Renal cortex interstitium (tissue), 11 donors: Measurements from ENCODE around the gene TTC7B. TPM values are rescaled to one million over a fixed set of nuclear protein-coding genes. Genes with fewer than 3 reads are reported as not detected.

Experiments used
- DNase-seq, 11 donors: peaks; one replicate each; pipeline ENCODE4 v3.0.0-alpha.2; 2013; ENCODE audit warnings: low read depth in 9 of 11, low spot score in 4 of 11; ENCODE audit errors: extremely low read depth in 1 of 11
- polyA plus RNA-seq, 3 donors: library from polyadenylated mRNA; unstranded; fragments of 120-200 nt; gene quantifications; one replicate each; pipeline ENCODE4 v1.2.1, GENCODE V29; 2013; ENCODE audit not compliant: insufficient read length in 3 of 3

Gene TTC7B
- polyA plus RNA-seq, 3 donors = 38.2 to 46.1 (median 44.1) TPM

GRCh38 chr14:90568405-90568804 is 247.8 kb downstream of the TTC7B start:
- DNase-seq = no peak

DNA sequence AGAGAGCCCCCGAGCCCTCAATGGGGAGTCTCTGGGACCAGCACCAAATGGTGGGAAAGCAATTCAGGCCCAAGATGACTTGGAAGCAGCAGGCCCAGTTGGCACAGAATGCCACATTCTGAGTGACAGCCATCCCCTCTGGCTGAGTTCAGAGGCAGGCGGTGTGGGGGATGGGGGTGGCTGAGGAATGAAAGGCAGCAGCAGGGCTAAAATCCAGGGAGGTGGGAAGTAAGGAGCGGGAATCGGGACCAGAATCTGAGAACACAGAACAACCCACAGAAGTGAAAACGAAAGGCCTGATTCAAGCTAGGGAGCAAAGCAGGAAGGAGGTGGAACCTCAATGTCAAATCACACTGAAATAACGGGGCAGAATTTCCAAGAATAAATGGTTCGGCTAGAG is 248.2 kb downstream of the TTC7B start:
- DNase-seq = no peak

DNA sequence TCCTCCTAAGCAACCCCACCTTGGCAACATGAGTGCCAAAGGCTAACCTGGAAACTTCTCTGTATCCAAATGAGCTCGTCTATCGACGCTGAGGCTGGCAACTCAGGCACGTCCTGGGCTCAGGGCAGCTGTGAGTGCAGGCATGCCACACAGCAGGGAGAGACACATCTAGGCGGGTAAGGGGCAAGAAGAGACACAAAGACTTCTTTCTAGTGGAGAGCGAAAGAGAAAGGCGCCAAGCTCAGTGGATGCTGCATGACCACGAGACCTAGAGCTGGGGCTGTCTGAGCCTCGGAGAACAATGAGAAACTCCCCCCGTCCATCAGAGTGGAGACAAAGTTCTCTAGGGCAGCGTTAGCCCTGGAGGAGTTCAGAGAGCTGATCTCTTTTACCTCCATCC is 249.0 kb downstream of the TTC7B start:
- no peak for DNase-seq

- no peak for DNase-seq
These were observed 249.7 kb downstream of the TTC7B start for GRCh38 chr14:90566481-90566880.

- DNase-seq = no peak
These were observed 251.7 kb downstream of the TTC7B start for GRCh38 chr14:90564496-90564895.

- DNase-seq = no peak
These were observed 253.6 kb downstream of the TTC7B start for GRCh38 chr14:90562652-90563051.

DNA sequence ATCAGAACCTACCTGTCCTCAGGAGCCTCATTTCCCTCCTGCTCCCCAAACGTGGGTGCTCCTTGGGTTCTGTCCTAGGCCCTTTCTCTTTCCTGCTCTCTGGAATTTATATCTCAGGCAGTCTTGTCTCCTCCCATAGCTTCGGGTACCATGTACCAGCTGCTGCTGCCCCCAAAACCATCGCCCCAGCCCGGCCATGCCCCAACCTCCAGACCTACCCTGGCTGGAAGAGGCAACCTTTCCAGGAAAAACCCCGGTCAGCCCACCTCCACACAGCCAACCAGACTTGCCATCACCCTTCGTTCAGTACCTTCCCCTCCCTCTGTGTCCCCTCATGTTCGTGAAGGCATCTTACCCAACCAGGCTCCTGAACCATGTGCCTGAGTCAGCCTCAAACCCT is 254.3 kb downstream of the TTC7B start:
- no peak for DNase-seq

DNA sequence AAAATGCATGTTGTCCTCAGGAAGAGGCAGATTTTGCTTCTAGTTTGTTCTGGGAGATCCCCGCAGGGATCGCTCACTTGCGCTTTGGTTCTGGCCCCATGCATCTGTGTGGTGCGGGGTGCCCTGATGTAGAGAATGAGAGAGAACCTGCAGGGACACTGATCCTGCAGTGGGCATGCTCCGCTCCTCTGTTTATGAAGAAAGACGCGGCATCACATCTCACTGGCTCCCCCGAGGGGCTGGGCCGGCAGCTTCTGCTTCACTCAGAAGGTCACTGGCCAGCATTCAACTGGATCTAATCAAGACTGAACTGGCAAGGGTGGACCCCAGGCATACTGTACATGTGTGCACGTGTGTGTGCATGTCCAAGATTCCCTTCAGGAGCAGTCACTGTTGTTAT is 255.2 kb downstream of the TTC7B start:
- DNase-seq = no peak

GRCh38 chr14:90560558-90560957 is 255.7 kb downstream of the TTC7B start:
- DNase-seq = no peak

DNA sequence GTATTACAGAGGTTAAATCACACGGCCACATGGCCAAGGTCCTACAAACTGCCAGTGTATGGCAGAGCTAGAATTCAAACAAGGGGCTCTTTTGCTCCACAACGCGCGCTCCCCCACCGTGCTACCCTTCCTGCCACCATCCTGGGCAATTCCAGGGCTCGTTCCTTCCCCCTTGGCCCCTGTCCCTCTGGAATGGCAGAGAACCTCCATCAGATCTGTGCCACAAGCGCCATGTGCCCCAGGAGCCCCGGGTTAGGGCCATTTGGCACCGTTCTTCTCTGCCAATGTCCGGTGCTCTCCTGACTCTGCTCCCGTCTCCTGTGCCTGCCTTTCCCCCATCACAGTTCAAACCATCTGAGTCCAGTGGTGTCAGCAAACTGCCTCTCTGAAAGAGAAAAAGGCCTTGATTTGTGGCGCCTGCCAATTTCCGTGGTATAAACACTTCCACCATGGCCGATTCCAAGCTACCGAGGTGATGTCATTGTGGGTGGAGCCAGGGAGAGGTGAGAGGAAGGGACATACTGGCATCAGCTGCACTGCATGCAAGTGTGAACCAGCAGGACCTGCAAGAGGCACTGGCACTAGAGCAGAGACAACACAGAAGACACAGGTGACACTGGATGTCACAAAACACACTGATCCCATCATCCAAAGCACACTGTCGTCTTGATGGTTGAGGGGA is 256.3 kb downstream of the TTC7B start:
- DNase-seq = no peak

DNA sequence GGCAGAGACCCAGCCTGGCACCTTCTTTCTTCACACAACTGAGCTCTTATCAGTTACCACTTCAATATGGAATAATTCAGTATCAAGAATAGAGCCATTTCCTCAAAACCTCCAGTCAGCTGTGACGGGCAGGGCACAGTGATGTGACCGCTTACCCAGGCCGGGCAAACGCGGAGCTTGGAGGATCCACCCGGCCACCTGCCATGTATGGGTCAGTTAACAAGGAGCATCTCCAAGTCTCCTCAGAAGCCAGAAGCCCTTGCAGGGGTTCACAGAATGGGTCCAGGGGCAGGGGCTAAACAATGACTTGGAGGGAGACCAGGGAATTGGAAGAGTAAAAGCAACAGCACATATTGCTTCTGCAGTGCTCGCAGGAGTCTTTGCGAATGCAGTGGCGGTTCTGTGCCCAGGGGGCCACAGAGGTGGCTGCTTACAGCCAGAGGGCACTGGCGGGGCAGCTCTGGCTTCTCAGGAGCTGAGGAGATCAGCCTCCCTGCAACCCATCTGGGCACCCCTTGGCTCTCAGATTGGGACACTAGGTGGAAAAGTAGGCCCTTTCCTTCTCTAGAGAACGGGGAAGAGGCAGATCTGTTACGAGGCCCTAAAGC is 257.1 kb downstream of the TTC7B start:
- DNase-seq = no peak

DNA sequence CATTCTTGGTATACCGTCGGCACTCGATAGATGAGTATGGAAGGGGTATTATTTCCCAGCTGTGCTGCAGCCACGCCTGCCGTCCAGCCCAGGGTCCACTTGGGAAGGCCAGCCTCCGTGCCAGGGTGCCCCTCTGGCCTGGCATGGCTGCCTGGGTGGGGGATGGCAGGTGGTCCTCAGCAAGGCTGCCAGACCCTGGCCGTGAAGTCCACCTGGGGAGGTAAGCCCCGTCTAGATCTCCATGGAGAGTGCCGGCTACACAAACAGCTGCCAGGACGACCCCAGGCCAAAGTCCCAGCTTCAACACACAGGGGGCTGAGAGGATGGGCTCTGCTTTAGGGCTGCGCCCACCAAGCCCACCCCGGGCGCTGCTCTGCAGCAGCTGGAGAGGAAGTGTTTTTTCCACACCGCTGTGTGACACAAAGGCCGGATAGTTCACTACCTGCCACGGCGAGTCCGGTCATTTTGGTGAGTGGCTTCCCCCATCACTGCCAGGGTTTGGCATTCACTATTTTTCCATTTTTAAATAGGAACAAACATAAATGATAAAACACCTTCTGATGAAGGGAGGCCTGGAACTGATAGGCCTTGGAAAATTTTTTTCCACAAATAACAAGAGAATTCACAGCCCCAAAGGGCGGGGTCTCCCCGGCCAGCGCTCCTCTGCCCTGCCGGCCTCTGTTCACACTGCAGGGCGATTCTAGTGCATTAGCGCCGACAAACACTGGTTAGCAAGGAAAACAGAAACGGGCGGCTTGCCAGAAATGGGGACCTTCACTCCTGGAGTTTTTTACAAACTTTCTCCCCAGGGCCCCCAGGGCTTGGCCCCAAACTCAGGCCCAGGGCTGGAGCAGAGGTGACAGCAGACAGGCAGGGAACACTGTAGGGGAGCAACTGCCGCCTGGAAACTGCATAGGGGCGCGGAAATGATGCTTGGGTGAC is 257.9 kb downstream of the TTC7B start:
- DNase-seq = no peak

DNA sequence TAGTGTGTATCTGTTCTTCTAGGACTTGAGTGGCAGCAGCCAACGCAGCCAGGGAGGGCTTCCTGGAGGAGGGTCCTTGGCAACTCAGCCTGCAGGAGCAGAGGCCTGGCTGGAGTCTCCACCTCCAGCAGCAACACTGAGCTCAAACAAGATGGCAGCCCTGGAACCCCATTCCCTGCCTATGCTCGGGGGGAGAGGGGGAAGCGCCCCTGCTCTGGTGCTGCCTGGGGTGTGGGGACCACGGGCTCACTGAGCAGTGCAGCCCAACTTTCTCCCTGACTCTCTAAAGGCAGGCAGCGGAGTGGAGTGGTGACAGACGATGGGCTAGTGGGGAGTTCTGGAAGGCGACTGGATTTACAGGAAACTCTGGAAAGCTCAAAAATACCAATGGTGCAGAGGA is 258.7 kb downstream of the TTC7B start:
- DNase-seq = no peak

- DNase-seq = no peak
These were observed 259.4 kb downstream of the TTC7B start for GRCh38 chr14:90556666-90557450.

DNA sequence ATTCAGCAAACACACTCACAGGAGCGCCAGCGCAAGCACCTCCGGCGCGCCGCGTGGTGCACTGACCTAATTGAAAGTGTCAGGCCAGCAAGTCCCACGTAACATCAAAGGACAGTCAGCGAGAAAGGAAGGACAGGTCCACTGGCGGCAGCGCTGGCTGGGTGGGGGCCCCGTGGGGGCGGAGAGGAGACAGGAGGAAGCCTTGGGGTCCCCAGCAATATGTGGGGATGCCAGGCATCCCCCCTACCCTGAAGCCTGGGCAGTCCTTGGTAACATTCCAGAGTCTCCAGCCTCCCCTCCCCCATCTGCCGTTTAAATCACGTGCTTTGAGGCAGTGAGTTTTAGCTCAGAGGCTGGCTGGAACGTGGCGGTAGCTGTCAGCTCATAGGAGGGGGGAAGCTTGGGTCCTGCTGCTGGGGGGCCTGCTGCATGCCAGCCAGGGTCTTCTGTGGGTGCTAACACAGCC is 260.2 kb downstream of the TTC7B start:
- DNase-seq = peak; percentile 52 to 80 (median 64)

GRCh38 chr14:90555126-90556011 is 260.9 kb downstream of the TTC7B start:
- no peak for DNase-seq

DNA sequence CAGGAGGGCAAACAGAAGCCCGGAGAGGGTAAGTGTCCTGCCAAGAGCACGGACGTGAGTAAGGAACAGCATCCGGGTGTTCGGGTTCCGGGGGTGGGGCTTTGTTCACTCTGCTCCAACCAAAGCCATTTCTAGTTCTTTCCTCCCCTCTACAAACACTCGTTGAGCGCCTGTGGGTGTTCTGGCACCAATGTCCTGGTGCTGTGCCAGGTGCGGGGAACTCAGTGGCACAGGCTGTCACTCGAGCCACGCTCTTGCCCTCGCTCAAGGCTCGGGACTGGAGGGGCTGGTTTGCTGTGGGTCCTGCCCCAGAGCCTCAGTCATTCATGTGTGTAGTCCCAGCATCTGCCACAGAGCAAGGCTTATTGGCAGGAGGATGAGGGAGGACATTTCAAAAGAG is 261.9 kb downstream of the TTC7B start:
- no peak for DNase-seq

GRCh38 chr14:90553921-90554336 is 262.3 kb downstream of the TTC7B start:
- no peak for DNase-seq
